Lung microvascular endothelial cell (primary cell): Measurements from ENCODE around the gene TRIP6. TPM values are rescaled to one million over a fixed set of nuclear protein-coding genes. Genes with fewer than 3 reads are reported as not detected.
A peak's percentile ranks its signal among the peaks of the same experiment; 100 is the strongest.

Experiments used
- DNase-seq, 2 donors: peaks; one replicate each; pipeline versions ENCODE4 v3.0.0 to v3.0.0-alpha.2; 2010; ENCODE audit warnings: low read depth in 2 of 2
- total RNA-seq: library from RNA; depleted of rRNA; stranded (reverse); fragments of >200 nt; gene quantifications from 2 replicates; pipeline ENCODE4 v1.2.1, GENCODE V29; 2014

TRIP6 gene, protein sequence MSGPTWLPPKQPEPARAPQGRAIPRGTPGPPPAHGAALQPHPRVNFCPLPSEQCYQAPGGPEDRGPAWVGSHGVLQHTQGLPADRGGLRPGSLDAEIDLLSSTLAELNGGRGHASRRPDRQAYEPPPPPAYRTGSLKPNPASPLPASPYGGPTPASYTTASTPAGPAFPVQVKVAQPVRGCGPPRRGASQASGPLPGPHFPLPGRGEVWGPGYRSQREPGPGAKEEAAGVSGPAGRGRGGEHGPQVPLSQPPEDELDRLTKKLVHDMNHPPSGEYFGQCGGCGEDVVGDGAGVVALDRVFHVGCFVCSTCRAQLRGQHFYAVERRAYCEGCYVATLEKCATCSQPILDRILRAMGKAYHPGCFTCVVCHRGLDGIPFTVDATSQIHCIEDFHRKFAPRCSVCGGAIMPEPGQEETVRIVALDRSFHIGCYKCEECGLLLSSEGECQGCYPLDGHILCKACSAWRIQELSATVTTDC
- 36.4 and 41.3 TPM in 2 replicates for total RNA-seq

- DNase-seq: peak; percentile 74 to 76
Observed at GRCh38 chr7:100867040-100867775, at the start of gene TRIP6. Gene TRIP6 (plus strand): TSS chr7:100867387. CDS start chr7:100867498, 111 bp downstream.

DNA sequence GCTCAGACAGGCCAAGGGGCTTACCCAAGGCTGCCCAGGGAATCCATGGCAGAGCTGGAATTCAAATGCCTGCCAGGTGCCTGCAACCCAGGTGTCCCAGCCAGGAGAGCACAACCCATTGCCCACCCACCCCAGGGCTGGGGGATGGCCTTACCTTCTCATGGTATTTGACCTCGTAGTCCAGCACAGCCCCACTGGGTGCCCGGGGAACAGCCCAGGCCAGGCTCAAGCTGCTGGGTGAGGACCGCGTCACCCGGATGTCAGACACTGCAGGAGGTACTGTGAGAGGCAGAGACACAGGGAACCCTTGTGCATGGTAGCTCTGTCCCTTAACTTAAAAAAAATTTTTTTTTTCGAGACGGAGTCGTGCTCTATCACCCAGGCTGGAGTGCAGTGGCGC, 48.8 kb upstream of the TRIP6 start:
- DNase-seq: no peak

DNA sequence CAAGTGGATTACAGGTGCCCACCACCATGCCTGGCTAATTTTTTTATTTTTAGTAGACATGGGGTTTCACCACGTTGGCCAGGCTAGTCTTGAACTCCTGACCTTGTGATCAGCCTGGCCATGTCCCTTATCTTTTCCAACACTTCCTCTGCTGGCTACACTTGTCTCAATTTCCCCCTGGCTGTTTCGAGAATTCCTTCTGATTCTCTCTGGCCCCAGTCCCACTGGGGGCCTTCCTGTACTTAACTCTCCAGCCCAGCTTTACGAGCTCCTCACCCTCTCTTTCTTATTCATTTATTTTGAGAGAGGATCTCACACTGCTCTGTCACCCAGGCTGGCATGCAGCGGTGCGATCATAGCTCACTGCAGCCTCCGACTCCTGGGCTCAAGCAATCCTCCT, 48.4 kb upstream of the TRIP6 start:
- DNase-seq: no peak

- DNase-seq: no peak
Observed at GRCh38 chr7:100819586-100819985, 47.6 kb upstream of the TRIP6 start.

DNA sequence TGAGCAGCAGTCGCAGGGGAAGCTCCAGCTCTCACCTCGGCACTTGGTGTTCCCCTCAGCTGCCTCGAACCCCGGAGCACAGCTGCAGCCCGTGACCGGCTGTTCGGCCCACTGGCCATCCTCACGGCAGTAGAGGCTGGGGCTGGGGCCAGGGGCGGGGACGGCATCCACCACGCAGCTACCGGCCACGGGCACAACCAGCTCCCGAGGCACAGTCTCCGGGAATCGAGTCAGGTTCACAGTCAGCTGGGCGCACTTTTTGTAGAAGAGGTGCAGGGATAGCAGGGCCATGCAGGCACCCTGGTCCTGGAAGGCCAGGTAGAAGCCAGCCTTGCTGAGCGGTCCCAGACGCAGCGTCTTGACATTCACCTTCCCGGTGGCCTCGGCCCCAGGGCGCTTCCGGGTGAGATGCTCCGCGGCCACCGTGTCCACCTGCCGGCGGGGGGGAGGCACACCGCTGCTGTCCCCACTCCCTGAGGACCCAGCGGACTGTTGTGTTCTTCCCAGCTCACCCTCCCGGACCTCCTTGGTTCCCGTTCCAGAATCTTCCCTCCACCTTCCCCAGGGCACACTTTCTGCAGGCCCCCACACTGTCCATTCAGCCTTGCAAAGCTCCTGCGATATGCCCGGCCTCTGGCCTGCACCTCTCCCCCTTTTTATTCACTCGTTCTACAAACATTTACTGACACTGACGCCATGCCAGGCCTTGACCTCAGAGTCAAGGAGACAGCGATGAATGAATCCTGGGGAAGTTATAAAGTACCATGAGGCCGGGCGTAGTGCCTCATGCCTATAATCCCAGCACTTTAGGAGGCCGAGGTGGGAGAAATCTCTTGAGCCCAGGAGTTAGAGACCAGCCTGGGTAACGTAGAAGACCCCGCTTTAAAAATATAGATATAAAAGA, 44.7 kb upstream of the TRIP6 start:
- no peak for DNase-seq

DNA sequence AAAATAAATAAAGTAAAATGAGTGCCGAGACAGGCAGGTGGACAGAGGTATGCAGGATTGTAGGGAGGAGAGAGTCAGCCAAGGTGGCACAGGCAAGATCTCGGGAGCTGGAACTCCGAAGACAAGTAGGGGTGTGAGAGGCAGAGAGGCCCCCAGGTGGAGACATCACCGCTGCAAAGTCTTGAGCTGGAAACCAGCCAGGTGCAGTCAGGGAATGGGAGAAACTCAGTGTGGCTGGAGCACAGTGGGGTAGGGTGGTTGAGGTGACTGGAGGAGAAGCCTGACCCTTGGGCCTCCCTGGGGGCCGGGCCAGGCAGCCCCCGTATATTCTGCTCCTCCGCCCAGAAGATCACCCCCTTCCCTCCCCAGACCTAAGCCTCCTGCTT, 44.1 kb upstream of the TRIP6 start:
- DNase-seq: peak in 1 of 2 donors; percentile 50

DNA sequence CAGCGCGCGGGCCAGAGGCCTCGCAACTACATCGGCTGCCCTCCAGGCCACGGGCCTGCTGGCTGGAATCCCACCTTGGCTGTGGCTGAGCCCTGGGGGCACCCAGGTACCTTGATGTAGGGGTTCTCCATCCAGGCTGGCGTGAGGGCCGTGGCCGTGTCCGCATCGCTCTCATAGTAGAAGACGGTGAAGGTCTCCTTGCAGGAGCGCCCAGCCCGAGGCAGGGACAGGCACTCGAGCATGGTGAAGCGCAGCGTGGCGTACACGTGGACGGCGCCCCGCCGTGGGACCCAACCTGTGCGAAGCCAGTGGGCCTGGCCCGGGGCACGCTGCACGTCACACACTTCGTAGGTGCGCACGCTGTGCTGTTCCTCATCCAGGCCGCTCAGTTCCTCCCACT, 43.7 kb upstream of the TRIP6 start:
- no peak for DNase-seq

DNA sequence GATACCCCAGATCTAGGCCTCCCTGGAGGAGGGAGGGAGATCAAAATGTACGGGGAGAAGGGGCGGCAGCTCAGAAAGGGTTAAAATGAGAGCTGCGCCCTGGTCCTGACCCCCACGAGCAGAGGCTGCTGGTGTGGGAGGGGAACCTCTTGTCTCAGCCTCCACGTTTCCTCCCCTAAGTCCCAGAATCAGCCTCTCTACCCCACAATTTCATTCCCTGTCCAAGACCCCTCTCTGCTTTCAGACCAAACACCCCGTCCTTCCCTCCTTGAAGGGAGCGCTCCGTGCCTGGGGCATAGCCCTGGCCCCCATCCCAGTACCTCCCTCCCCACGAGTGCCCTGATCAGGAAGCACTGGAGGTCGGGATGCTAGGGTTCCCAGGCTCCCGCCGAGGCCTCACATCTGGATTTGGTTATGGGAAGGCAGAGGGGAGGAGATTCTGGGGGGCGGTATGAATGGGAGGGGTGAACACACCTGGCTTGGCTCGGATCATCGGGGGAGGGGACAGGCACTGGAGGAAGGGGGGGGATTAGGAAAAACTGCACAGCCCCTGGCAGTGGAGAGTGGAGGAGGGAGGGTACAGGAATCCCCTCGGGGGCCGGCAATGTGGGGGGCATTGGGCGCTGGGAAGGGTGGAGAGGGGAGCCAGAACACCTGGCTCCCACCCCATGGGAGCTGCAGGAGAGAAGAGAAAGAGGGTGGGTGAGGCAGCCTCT, 42.5 kb upstream of the TRIP6 start:
- DNase-seq: no peak

- DNase-seq: peak; percentile 63 to 79
Observed at GRCh38 chr7:100825215-100825671, 41.9 kb upstream of the TRIP6 start.

DNA sequence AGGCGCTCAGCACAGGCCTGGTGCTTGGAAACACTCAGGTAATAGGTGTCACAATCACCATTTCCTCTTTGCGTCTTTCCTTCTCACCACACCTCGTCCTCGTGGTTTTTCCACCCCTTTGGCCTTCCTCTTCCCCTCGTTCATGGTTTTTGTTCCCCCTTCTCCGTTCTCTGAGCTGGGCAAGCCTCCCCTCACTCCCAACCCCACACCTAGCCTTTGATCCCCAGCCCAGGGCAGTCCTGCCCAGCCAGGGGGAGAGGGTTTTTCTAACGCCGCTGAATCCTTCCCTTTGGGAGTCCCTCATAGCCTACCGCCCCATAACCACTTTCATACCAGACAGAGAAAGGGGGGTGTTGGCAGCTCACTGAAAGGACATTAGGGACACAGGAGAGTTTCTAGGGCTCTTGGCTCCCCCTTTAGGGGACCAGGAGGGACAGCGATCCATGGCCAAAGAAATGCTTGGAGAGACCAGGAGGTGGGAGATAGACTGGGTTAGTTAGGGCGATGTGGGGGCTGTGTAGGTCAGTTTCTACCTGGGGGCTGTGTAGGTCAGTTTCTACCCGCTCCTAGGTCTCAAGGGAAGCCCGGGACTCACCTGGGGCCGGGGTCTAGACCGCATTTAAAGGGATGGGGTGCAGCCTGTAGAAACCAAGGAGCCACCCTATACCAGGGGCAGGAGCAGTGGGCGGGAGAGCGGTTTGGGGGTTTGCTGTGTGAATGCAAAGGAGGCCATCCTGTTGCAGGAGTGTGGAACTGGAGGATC, 41.3 kb upstream of the TRIP6 start:
- DNase-seq: peak; percentile 41 to 63

DNA sequence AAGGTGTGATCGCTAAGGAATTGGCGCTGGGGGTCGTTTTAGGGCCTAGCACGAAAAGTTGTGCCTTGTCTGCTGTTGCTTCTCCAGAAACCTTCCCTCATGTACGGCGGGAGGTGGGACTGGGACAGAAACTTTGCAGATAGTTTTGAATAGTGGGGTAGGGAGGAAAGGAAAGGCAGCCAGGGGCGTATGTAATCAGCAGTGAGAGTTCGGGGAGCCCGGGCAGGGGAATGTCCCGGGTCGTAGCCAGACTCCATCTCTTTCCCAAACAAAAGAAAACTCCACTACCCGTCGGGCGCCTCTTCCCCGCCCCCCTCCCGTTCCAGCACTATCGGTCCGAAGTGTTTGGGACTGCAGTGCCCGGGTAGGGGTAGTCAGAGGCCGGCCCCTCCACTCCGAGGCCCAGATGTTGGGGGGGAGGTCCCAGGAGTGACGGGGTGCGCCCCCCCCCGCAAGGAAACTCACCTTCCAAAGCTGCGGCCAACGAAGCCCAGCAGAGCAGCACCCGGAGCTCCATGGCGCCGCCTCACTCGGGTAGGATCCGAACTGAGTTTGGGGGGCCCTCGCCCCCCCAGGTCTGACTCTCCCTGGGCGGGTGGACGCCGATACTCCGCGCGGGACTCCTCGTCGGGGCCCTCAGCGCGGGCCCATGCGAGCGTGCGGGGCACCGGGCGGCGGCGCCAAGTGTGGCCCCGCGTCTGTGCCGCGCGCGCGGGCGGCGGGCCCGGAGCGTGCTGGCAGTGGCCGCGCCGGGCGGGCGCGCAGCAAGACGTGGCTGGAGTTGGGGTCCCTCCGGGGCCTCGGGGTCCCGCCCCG, 40.5 kb upstream of the TRIP6 start:
- peak; percentile 14 to 33 for DNase-seq

GRCh38 chr7:100827330-100828226, 39.6 kb upstream of the TRIP6 start, which contains the start of gene EPHB4:
Gene EPHB4 (minus strand): TSS chr7:100827523. CDS start chr7:100827030, 493 bp downstream.
- peak; percentile 83 to 94 for DNase-seq

DNA sequence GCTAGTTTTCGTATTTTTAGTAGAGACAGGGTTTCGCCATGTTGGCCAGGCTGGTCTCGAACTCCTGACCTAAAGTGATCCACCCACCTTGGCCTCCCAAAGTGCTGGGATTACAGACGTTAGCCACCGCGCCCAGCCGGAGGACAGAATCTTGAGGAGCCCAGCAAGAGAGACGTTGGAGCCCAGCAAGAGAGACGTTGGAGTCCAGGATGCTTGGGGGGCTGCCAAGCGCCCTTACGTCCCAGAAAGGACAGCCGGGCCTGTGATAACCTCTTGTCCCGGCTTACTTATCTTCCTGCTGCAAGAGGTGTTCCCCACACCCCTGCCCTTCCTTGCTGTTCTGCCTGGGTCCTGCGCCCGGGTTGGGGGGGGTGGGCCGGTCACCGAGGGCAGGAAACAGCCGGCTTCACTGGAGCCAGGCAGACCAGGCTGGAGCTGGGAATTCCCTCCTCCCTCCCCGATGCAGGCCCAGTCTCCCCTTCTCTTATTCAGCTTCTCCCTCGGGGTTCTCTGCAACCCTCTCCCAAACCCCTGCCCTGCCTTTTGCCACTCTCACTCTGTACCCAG, 38.0 kb upstream of the TRIP6 start:
- DNase-seq: peak; percentile 90 to 98

GRCh38 chr7:100830396-100830795, 36.8 kb upstream of the TRIP6 start:
- peak in 1 of 2 donors; percentile 19 for DNase-seq

DNA sequence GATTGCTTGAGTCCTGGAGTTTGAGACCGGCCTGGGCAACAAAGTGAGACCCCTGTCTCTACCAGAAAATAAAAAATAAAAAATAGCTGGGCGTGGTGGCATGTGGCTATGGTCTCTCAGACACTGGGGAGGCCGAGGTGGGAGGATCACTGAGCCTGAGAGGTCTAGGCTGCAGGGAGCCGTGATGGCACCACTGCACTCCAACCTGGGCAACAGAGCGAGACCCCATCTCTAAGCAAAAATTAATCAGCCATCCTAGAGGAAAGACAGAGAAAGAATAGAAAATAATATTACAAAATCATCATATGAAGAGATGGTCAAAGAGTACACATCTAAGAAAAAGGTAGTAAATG, 34.9 kb upstream of the TRIP6 start:
- no peak for DNase-seq

DNA sequence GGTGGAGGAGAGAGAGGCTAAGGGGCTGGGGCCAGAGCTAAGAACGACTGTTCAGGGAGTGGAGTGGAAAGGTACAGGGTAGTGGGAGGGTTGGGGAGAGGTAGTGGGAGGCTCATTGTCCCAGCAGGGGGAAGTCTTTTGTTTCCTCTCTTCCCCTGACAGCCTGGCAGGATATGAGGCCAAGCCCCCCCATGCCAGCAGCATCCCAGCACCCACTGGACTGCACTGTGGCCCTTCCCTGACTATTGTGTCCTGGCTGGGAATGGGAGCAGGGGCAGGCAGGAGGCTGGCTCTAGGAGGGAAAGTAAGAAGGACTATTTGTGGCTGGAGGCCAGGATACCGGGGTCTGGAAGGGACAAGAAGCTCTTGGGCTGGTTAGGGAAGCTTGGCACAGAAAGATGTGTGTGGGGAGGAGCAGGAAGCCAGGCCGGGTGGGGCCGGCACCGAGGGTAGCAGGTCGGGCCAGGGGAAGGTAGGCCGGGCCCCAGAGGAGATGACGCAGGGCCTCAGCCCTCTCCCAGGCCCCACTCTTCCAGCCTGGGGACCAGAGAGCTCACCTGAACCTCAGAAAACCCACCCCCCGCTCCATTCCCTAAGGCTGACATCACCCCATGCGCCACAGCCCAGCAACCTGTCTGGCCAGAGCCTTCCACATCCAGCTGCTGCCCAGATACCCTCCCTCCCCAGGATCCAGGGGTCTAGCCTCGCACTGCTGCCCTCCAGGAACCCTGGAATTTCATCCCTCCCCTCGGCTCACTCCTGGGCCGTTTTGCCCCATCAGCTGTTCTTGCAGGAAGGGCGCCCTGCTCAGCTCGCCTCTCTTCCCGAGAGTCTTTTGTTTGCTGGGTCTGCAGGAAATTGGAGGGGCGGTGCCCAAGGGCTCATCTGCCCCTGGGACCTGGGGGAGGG, 31.0 kb upstream of the TRIP6 start:
- peak; percentile 57 to 95 for DNase-seq

DNA sequence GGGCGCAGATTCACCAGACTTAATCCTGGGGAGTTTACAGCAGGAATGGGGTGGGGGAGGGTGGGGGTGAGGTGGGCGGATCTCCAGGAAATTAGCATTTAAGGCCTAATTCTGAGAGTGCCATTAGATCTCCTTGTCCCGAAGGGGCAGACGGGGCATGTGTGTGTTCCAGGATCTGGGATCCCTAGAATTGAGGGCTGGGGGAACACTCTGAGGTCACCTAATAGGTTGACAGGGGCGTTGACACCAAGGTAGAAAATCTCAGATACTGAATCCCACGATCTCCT, 30.4 kb upstream of the TRIP6 start:
- no peak for DNase-seq
